SIG-M5 treated with dmso at 0.1 percent for 504 hours (cell line): ENCODE measurements around the gene FAM111A.

Experiments
- DNase-seq: peaks from one replicate; lab custom pipeline; 2025; ENCODE audit not compliant: unreplicated experiment; lab: John Stamatoyannopoulos, UW

The FAM111A gene

DNA sequence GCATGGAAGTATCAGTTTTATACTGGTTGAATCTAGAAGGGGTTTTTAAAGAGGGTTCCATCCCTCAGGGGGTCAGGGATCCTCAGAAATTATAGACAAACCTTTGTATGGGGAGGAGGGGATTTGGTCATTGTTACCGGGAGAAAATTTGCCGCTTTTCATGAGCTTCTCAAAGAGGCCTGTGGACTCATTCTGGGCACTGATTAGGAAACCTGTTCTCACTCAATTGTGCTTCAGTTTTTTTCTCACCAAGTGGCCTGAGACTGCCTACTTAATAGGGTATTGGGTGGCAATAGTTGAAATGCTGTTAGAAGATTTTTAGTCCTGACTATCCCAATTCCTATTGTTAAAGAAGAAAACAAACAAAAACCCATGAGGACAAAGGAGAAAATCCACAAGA, 56.1 kb downstream of the FAM111A start:
- DNase-seq = no peak

DNA sequence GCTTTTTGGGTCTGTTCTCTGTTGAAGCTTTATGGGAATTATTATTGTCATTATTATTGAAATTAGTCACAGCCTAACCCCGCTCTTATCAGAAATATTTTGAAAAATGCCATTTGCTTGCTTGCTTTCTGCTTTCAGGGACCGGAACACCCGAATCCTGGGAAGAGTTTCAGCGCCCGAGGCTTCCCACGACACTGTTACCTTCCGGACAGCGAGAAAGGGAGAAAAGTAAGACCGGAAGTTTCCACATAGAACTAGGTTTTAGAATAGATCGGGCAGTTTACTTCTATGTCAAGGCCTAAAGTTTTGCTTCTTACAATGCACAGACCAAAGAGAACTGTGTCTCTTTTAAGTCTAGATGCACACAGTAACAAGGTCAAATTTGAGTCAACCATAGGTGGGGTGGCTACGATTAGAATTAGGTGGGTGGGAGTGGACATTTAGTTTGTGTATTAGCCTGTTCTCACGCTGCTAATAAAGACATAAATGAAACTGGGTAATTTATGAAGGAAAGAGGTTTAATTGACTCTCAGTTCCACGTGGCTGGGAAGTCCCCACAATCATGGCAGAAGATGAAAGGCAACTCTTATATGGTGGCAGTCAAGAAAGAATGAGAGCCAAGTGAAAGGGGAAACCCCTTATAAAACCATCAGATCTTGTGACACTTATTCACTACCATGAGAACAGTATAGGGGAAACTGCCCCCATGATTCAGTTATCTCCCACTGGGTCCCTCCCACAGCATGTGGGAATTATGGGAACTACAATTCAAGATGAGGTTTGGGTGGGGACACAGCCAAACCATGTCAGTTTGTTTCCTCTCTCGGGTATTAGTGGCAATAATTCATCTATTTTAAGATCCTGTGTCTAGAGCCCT, 57.1 kb downstream of the FAM111A start:
- DNase-seq = no peak

DNA sequence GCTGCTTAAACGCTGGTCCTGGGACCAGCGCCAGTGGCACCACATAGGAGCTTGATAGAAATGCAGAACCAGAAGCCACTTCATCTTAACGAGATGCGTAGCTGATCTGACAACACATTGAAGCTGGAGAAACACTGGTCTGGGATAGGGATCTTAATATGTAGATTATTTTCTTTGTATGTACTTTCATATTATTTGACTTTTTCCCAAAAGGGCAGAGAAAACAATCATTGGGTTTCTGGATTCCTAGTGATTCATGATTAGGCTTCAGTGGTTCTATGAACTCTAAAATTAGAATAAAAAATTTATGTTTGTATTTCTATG, 57.7 kb downstream of the FAM111A start:
- DNase-seq = no peak

DNA sequence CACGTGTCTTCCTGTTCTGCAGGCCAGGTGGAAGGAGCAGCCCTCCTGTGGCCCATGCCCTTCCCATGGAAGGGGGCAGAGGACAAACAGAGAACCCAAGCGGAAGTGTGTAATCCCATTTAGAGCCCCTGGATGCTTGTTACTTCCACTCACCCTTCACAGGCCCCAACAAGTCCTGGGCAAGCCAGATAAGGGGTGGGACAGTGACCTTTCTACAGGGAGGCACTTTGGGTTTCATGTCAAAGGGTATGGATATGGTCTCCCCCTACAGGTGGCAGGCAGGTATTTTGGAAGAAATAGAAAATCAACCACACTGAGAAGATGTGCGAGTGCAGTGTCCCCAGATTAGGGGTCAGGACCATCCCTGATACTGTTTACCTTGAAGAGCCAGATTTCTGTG, 58.7 kb downstream of the FAM111A start:
- no peak for DNase-seq
